Kidney (tissue), 14 donors: ENCODE measurements around the gene SMAD1. TPM values are rescaled to one million over a fixed set of nuclear protein-coding genes. Genes with fewer than 3 reads are reported as not detected.
"Not testable (repeated sequence)": the region's sequence is repeated elsewhere in the genome, so short reads cannot be mapped to it uniquely, and the experiment has no call there.

Source experiments
- DNase-seq, 5 donors: peaks; one replicate each; pipeline ENCODE4 v3.0.0-alpha.2; 2013 to 2020
- FAIRE-seq: peaks from 2 replicates; lab custom pipeline; 2012; peaks lifted over from hg19 to GRCh38; lab: Jason Lieb, UNC
- H3K27ac ChIP-seq, 2 donors: one replicate each; pipeline ENCODE4 v1.7.0; 2013; ENCODE audit warnings: low read depth in 2 of 2, low read length in 2 of 2, inconsistent platforms in 1 of 2
- H3K27me3 ChIP-seq: one replicate; pipeline ENCODE4 v1.7.1; 2013; ENCODE audit warnings: low read length, inconsistent platforms; ENCODE audit not compliant: control insufficient read depth, insufficient read depth
- H3K36me3 ChIP-seq, 3 donors: one replicate each; pipeline versions ENCODE4 v1.7.0 to v1.7.1; 2013; ENCODE audit warnings: low read length in 3 of 3, control low read depth in 1 of 3, inconsistent platforms in 1 of 3; ENCODE audit not compliant: insufficient read depth in 3 of 3, control insufficient read depth in 2 of 3
- H3K4me1 ChIP-seq, 3 donors: one replicate each; pipeline versions ENCODE4 v1.7.0 to v1.7.1; 2013; ENCODE audit warnings: low read length in 3 of 3, inconsistent platforms in 1 of 3, low read depth in 1 of 3; ENCODE audit not compliant: control insufficient read depth in 2 of 3, insufficient read depth in 2 of 3
- H3K4me3 ChIP-seq, 3 donors: one replicate each; pipeline versions ENCODE4 v1.7.0 to v1.8.1; 2013; ENCODE audit warnings: low read length in 3 of 3, control low read depth in 1 of 3, inconsistent platforms in 1 of 3
- H3K9ac ChIP-seq, 3 donors: one replicate each; pipeline versions ENCODE4 v1.7.0 to v1.7.1; 2013; ENCODE audit warnings: low read length in 3 of 3, control low read depth in 1 of 3, inconsistent platforms in 1 of 3
- H3K9me3 ChIP-seq, 3 donors: one replicate each; pipeline versions ENCODE4 v1.7.0 to v1.7.1; 2013; ENCODE audit warnings: low read length in 3 of 3, control low read depth in 1 of 3, inconsistent platforms in 1 of 3; ENCODE audit not compliant: control insufficient read depth in 2 of 3, insufficient read depth in 1 of 3
- CTCF ChIP-seq: IDR thresholded peaks from 3 replicates; pipeline ENCODE4 v1.5.1; 2012; ENCODE audit warnings: mild to moderate bottlenecking, moderate library complexity, borderline replicate concordance; ENCODE audit not compliant: insufficient read depth; ENCODE audit errors: extremely low read depth
- intact Hi-C: fragments of 100-400 bp; cut with DNase I; formaldehyde crosslinking; loops from one replicate; pipeline ENCODE4 v1.11.1; 2022
- polyA plus RNA-seq: library from polyadenylated mRNA; stranded (reverse); fragments of 350-450 nt; fragmentation: Illumina TruSeq; extraction: RNeasy Lipid Tissue Mini Kit (QIAGEN cat#74804); gene quantifications from one replicate; pipeline ENCODE4 v1.2.3, GENCODE V29; 2014; ENCODE audit warnings: low read depth, low replicate concordance; ENCODE audit not compliant: insufficient read depth
- total RNA-seq: library from RNA; stranded (reverse); fragmentation: NEBNext Ultra II Directional; extraction: Animal tissue kit (Norgen Biotek cat#: 25700); gene quantifications from one replicate; pipeline ENCODE4 v1.2.1, GENCODE V29; 2021
- donor health status: control.
- donor health status: control.
- donor health status: control.
- donor health status: control.
- donor health status: control.
- donor health status: DM: yes; HTN: yes; CAD: no.
- donor health status: Normal renal cell carcinoma (clear cell type).

SMAD1 gene
- total and polyA plus RNA-seq, 2 donors from 2014 or later, result 8.9 to 39.5 TPM

GRCh38 chr4:145580906-145581305 lies 99.3 kb downstream of the SMAD1 start:
- H3K27me3 ChIP-seq, result no peaks in the 10 kb centered on the region
- no peaks in the 10 kb centered on the region for H3K4me1 ChIP-seq
- no peaks in the 10 kb centered on the region for H3K9me3 ChIP-seq
- no peak overlapping the region for H3K9ac ChIP-seq
- no peak overlapping the region for H3K27ac ChIP-seq
- H3K4me3 ChIP-seq, result no peak overlapping the region
- DNase-seq (no peak), FAIRE-seq (no peak)
- no peak for TF ChIP-seq CTCF
- no peaks in the 10 kb centered on the region for H3K36me3 ChIP-seq
- intact Hi-C loops, result no loop called here

DNA sequence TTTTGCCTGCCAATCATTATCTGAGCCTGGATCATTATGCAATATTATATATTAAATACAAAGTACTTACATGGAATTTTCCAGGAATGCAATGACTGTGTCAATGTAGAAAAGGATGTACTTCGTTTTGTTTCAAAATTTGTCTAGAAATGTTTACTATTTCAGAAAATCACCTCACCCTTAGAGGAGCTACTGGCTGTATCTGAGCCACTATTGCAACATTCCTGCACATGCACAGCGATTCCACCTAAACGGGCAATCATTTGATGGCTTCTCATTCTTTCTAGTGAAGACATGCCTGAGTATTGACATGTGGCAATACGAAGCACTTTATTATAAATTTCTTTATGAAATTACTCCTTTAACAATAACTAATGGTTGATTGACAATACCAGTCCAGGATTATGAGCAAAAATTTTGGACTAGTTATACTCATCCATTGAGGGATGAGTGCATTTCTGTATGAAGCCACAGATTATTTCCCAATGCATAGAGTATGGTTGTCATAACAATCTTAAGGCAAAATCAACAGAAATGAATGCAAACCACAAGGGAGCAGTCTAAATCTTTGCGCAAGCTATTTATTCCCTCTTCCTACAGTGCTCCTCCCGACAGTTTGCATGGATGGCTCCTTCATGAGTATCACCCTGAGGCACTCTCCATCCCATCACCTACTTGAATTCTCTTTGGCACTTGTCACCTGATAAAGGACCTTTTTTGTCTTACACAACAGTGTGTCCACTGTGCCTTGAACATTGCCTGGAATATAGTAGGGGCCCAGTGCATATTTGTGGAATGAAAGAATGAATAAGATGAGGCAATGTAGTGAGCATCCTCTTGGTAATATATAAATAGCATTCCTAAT lies 101.8 kb downstream of the SMAD1 start:
- Histone ChIP-seq H3K4me3 (no peak overlapping the region), H3K4me1 (no peaks in the 10 kb centered on the region), H3K36me3 (no peaks in the 10 kb centered on the region), H3K9me3 (no peaks in the 10 kb centered on the region), H3K27ac (no peak overlapping the region), H3K27me3 (no peaks in the 10 kb centered on the region), H3K9ac (no peak overlapping the region)
- DNase-seq, result no peak
- no peak for FAIRE-seq
- no peak for TF ChIP-seq CTCF
- intact Hi-C loops, result no loop called here

DNA sequence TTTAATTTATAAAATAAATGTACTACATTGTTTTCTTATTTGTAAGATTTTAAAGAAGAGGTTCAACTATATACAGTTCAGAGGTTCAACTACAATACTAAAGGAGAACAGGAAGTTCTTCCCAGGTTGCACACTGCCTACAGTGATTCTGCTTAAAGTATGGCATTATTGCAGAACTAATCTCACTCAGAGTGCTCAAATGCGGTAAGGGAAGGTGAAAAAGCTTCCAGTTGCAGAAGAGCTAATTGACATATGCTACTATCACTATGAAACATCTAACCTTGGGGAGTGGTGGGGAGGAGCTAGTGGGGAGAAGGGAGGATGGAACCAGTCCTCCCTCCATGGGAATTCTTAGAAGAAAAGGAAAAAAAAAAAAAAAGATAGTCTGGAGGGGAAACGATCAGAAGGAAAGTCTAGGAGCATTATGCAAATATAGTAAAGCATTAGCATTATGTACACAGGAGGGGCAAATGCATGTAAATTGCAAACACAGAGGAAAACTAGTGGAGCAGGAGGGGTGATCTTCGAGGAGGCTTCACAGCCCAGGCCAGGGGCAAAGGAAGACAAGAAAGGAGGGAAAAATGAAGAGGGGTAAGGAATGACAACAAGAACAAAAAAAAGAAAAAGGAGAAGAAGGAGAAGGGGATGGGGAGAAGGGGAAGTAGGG lies 105.6 kb downstream of the SMAD1 start:
- TF ChIP-seq CTCF, result no peak
- DNase-seq, result no peak
- FAIRE-seq, result no peak
- Histone ChIP-seq H3K27me3 (no peaks in the 10 kb centered on the region), H3K4me1 (no peaks in the 10 kb centered on the region), H3K4me3 (no peak overlapping the region), H3K27ac (no peak overlapping the region), H3K9me3 (no peaks in the 10 kb centered on the region), H3K36me3 (no peaks in the 10 kb centered on the region), H3K9ac (no peak overlapping the region)
- intact Hi-C loops, result no loop called here

DNA sequence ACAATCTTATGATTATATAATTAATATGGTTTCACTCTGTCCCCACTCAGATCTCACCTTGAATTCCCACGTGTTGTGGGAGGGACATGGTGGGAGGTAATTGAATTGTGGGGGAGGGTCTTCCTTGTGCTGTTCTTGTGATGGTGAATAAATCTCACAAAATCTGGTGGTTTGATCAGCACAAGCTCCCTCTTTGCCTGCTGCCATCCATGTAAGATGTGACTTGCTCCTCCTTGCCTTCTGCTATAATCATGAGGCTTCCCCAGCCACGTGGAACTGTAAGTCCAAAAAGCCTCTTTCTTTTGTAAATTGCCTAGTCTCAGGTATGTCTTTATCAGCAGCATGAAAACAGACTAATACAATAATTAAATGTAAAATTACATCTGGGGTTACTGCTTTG lies 107.7 kb downstream of the SMAD1 start:
- H3K9ac ChIP-seq, DNase-seq, intact Hi-C loops, H3K4me3 ChIP-seq, H3K36me3 ChIP-seq, H3K9me3 ChIP-seq, H3K27me3 ChIP-seq, H3K4me1 ChIP-seq, H3K27ac ChIP-seq, FAIRE-seq: not testable (repeated sequence)
